Measurements from ENCODE around the gene VWCE.

DNA sequence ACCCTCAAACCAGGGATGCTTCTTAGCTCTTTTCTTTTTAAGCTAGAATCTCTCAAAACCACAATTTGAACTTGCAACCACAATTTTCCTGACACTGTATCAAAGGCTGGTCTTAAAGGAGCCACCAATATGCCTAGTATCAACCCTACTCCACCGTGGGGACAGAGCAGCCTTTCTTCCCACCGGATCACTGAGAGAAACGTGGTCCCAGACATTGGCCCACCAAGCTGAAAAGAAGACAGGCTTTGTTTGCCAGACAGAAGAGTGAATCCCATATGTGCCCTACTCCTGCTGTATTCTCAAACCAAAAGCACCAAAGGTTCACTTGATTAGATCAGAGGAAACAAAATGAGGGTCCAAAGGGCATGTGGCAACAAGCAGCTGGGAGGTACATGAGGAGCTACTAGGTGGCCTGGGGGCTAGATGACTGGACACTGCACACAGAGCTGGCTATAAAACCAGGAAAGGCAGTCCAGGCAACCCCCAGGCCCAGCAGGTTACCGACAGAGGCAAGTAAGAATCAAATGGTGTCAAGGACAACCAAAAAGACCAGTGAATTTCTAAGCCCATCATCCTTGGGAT is 3.6 kb upstream of the VWCE start:
- no peak for TF ChIP-seq POLR2AphosphoS5 (IDR thresholded peaks at IDR 0.05)
- TF ChIP-seq, protein P1, sequence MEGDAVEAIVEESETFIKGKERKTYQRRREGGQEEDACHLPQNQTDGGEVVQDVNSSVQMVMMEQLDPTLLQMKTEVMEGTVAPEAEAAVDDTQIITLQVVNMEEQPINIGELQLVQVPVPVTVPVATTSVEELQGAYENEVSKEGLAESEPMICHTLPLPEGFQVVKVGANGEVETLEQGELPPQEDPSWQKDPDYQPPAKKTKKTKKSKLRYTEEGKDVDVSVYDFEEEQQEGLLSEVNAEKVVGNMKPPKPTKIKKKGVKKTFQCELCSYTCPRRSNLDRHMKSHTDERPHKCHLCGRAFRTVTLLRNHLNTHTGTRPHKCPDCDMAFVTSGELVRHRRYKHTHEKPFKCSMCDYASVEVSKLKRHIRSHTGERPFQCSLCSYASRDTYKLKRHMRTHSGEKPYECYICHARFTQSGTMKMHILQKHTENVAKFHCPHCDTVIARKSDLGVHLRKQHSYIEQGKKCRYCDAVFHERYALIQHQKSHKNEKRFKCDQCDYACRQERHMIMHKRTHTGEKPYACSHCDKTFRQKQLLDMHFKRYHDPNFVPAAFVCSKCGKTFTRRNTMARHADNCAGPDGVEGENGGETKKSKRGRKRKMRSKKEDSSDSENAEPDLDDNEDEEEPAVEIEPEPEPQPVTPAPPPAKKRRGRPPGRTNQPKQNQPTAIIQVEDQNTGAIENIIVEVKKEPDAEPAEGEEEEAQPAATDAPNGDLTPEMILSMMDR (IDR thresholded peaks at IDR 0.05), result no peak

Data from upper lobe of left lung (tissue), 4 donors.